Activated naive CD4-positive, alpha-beta T cell treated with anti-CD3 and anti-CD28 coated beads, Interleukin-2, amount 50 U/mL, for 72 hours (primary cell): Measurements from ENCODE around the gene RPLP2. TPM values are rescaled to one million over a fixed set of nuclear protein-coding genes. Genes with fewer than 3 reads are reported as not detected.

ENCODE experiments used
- ATAC-seq, 2 donors: fragments of 150-1000 bp; cut with Tn5 transposase; 2 replicates each; pipeline ENCODE4 v1.10.0; 2021; ENCODE audit warnings: mild to moderate bottlenecking in 2 of 2, moderate library complexity in 2 of 2
- DNase-seq, 2 donors: peaks; one replicate each; pipeline ENCODE4 v3.0.0; 2021 to 2022; ENCODE audit warnings: low spot score in 2 of 2
- H3K27ac Mint-ChIP-seq, 2 donors: one replicate each; pipeline ENCODE4 v1.8.0; 2022; ENCODE audit warnings: mild to moderate bottlenecking in 2 of 2, mixed read lengths in 2 of 2
- H3K36me3 Mint-ChIP-seq, 2 donors: one replicate each; pipeline ENCODE4 v1.8.0; 2022; ENCODE audit warnings: mixed read lengths in 2 of 2
- H3K9me3 Mint-ChIP-seq, 2 donors: one replicate each; pipeline ENCODE4 v1.8.0; 2022; ENCODE audit warnings: mixed read lengths in 2 of 2
- total RNA-seq, 2 donors: library from RNA; stranded (reverse); gene quantifications; one replicate each; pipeline ENCODE4 v1.2.3, GENCODE V29; 2022

Gene RPLP2
- total RNA-seq, 2 donors from 2014 or later = 3,020 to 3,653 TPM

DNA sequence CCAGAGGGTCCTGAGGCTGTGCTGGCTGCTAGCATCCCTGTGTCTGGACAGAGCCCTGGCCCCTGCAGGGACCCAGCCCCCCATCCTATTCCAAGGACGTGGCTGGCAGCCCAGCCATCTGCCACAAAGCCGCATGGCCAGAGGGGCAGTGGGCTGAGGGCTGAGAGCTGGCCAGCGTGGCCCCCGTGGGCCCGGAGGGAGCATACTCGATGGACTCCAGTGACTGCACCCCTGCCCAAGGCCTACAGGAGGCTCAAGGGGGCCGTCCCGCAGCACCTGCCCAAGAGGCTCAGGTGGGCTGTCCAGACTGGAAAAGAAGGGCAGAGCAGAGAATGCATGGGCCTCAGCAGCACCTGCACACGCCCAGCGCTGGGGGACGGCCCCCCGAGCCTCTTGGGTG, 46.0 kb downstream of the RPLP2 start:
- ATAC-seq = no peak

GRCh38 chr11:856397-856796, 46.6 kb downstream of the RPLP2 start:
- no peak overlapping the region for H3K27ac Mint-ChIP-seq
- H3K9me3 Mint-ChIP-seq = no peaks in the 10 kb centered on the region
- no peak for DNase-seq
- H3K36me3 Mint-ChIP-seq = no peaks in the 10 kb centered on the region
- ATAC-seq = no peak

More for the DNA sequence above, 46.0 kb downstream of the RPLP2 start:
- DNase-seq = no peak
- Mint-ChIP-seq H3K36me3 (no peaks in the 10 kb centered on the region), H3K27ac (no peak overlapping the region), H3K9me3 (no peaks in the 10 kb centered on the region)

DNA sequence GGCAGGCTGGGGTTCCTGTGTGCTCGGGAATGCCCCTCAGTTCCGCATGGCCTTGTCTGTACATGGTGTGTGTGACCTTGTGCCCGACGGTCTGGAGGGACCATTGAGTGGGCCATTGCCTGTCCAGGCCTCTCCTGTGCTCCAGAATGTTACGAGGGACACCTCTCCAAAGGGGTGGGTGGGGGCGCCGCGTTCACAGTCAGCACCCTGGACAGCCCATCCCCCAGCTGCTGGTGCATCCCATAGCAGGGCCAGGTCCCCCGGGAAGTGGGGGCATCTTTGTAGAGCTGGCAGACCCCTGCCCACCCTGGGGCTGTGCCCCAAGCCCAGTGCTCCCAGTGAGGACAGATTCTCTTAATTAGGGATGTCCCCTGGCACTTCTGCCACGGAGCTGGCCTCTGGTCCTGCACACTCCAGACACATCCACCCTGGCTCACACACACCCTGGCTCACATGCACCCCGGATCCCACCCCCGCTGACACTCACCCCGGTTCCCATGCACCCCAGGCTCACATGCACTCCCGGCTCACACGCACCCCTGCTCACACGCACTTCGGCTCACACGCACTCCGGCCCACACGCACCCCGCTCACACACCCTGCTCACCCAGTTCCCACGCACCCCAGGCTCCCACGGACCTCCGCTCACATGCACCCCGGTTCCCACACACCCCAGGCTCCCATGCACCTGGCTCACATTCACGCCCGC, 48.4 kb downstream of the RPLP2 start:
- no peaks in the 10 kb centered on the region for H3K36me3 Mint-ChIP-seq
- ATAC-seq (no peak), DNase-seq (no peak)
- no peaks in the 10 kb centered on the region for H3K9me3 Mint-ChIP-seq
- H3K27ac Mint-ChIP-seq = no peak overlapping the region

DNA sequence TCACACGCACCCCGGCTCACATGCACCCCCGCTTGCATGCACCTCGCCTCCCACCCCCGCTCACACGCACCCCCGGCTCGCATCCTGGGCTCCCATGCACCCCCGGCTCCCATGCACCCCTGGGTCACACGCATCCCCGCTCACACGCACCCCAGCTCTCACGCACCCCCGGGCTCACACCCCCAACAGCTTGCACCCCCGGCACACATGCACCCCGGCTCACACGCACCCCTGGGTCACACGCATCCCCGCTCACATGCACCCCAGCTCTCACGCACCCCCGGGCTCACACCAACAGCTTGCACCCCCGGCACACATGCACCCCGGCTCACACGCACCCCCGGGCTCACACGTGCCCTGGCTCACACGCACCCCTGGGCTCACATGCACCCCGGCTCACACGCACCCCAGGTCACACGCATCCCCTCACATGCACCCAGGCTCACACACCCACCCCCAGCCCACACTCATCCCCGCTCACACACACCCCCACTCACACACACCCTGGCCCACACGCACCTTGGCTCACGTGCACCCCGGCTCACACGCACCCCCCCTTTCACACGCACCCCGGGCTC, 49.1 kb downstream of the RPLP2 start:
- no peak for DNase-seq
- Mint-ChIP-seq H3K27ac (no peak overlapping the region), H3K36me3 (no peaks in the 10 kb centered on the region), H3K9me3 (no peaks in the 10 kb centered on the region)
- no peak for ATAC-seq

- Mint-ChIP-seq H3K27ac (no peak overlapping the region), H3K9me3 (no peaks in the 10 kb centered on the region), H3K36me3 (no peaks in the 10 kb centered on the region)
- no peak for DNase-seq
- ATAC-seq = peak in 1 of 2 donors; percentile 15
These were observed 49.8 kb downstream of the RPLP2 start for GRCh38 chr11:859394-860131.

DNA sequence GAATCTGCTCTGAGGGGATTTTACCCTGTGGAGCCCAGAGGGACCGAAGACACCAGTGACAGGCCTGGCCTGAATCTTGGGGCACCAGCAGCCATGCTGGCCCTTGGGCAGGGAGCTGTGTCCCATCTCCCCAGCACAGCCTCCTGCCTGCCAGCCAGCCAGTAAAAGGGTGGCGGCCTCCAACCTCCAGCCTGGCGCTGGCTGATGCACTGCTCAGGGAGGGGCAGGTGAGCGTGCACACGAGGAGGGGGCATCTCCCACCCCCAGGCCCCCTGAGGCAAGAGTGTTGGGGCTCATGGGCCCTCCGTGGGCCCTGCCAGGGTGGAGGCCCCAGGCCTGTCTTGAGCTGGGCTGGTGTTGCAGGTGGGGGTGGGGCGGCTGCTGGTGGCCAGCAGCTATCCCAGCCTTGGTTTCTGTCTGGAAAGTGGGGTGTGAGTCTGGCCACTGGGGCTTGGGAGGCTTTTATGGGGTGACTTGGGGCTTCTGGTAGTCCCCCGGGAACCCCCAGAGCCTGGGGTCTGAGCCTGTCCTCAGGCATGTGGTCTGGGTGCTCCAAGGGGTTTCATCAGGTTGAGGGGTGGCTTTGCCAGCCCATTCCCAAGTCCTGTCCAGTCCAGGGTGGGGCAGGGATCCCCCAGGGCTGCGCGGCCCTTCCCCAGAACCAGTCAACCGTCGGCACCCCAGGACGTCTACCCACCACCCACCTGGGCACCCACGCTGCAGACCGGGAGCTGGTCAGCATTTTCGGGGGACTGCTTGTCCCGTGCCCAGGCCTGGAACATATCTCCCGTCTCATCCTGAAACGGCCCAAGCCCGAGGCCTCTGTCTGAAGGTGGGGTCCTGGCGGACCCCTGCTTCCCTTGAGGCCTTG, 50.7 kb downstream of the RPLP2 start:
- H3K27ac Mint-ChIP-seq = peak overlapping the region; percentile 57 to 90
- DNase-seq = no peak
- no peaks in the 10 kb centered on the region for H3K9me3 Mint-ChIP-seq
- no peaks in the 10 kb centered on the region for H3K36me3 Mint-ChIP-seq
- ATAC-seq = no peak

- DNase-seq (no peak), ATAC-seq (no peak)
- H3K36me3 Mint-ChIP-seq = no peaks in the 10 kb centered on the region
These were observed 51.3 kb downstream of the RPLP2 start for GRCh38 chr11:861105-861479.

GRCh38 chr11:862081-862661, 52.4 kb downstream of the RPLP2 start:
- ATAC-seq (no peak), DNase-seq (no peak)
- Mint-ChIP-seq H3K9me3 (no peaks in the 10 kb centered on the region), H3K27ac (peak overlapping the region; percentile 57 to 79), H3K36me3 (no peaks in the 10 kb centered on the region)

More at GRCh38 chr11:861105-861479, 51.3 kb downstream of the RPLP2 start:
- Mint-ChIP-seq H3K9me3 (no peaks in the 10 kb centered on the region), H3K27ac (peak overlapping the region; percentile 57 to 90)

Other genes starting within 250 kb of the RPLP2 start
- gene LMNTD2, start 249.2 kb upstream of the RPLP2 start, total RNA-seq = 1 to 10 TPM; 5.1 to 5.8 TPM
- 10 to 100 TPM; 13.3 to 17.5 TPM for gene RASSF7, start 249.0 kb upstream of the RPLP2 start, total RNA-seq
- gene PHRF1, start 233.5 kb upstream of the RPLP2 start, total RNA-seq = 10 to 100 TPM; 37.3 to 47.1 TPM
- gene IRF7, start 194.0 kb upstream of the RPLP2 start, total RNA-seq = 100 to 1,000 TPM in 1 of 2 donors, 10 to 100 TPM in 1; 25.3 to 104 TPM
- gene CDHR5, start 185.0 kb upstream of the RPLP2 start, total RNA-seq = not detected
- not detected for gene SCT, start 182.8 kb upstream of the RPLP2 start, total RNA-seq
- 1 to 10 TPM in 1 of 2 donors, under 1 TPM in 1; 0.60 to 5.6 TPM for gene DRD4, start 172.7 kb upstream of the RPLP2 start, total RNA-seq
- 10 to 100 TPM; 50.9 to 63.5 TPM for gene DEAF1, start 114.7 kb upstream of the RPLP2 start, total RNA-seq
- 10 to 100 TPM in 1 of 2 donors, 1 to 10 TPM in 1; 5.2 to 11.3 TPM for gene TMEM80, start 114.2 kb upstream of the RPLP2 start, total RNA-seq
- gene EPS8L2, start 103.7 kb upstream of the RPLP2 start, total RNA-seq = 10 to 100 TPM in 1 of 2 donors, 1 to 10 TPM in 1; 2.4 to 34.1 TPM
- gene TALDO1, start 62.5 kb upstream of the RPLP2 start, total RNA-seq = 100 to 1,000 TPM; 226 to 328 TPM
- gene GATD1, start 32.5 kb upstream of the RPLP2 start, total RNA-seq = 10 to 100 TPM; 33.1 to 60.5 TPM
- gene CEND1, start 19.9 kb upstream of the RPLP2 start, total RNA-seq = 1 to 10 TPM in 1 of 2 donors, not detected in 1; 1.1 TPM
- 10 to 100 TPM; 22.6 to 34.6 TPM for gene SLC25A22, start 11.7 kb upstream of the RPLP2 start, total RNA-seq
- 10 to 100 TPM; 32.8 to 59.2 TPM for gene PIDD1, start 4.7 kb upstream of the RPLP2 start, total RNA-seq
- gene PNPLA2, start 8.9 kb downstream of the RPLP2 start, total RNA-seq = 10 to 100 TPM; 24.5 to 49.1 TPM
- 1 to 10 TPM in 1 of 2 donors, under 1 TPM in 1; 0.66 to 1.9 TPM for gene CRACR2B, start 18.0 kb downstream of the RPLP2 start, total RNA-seq
- 10 to 100 TPM; 42.8 to 46.0 TPM for gene CD151, start 23.0 kb downstream of the RPLP2 start, total RNA-seq
- gene POLR2L, start 32.6 kb downstream of the RPLP2 start, total RNA-seq = 10 to 100 TPM; 50.4 to 95.1 TPM
- 10 to 100 TPM; 12.6 to 18.9 TPM for gene TSPAN4, start 32.9 kb downstream of the RPLP2 start, total RNA-seq
- 10 to 100 TPM; 49.1 to 62.6 TPM for gene CHID1, start 100.8 kb downstream of the RPLP2 start, total RNA-seq
- 10 to 100 TPM; 37.3 to 58.0 TPM for gene AP2A2, start 115.9 kb downstream of the RPLP2 start, total RNA-seq
- not detected for gene MUC6, start 226.8 kb downstream of the RPLP2 start, total RNA-seq